GM18520 (cell line): ENCODE data around the gene TBC1D22A.
"Not testable (repeated sequence)": the region's sequence is repeated elsewhere in the genome, so short reads cannot be mapped to it uniquely, and the experiment has no call there.

ENCODE experiments used
- ATAC-seq: cut with Tn5 transposase; IDR thresholded peaks from one replicate; pipeline ENCODE4 v1.9.1; 2021; ENCODE audit not compliant: unreplicated experiment

The TBC1D22A gene

GRCh38 chr22:46967445-46968358 is 205.3 kb downstream of the TBC1D22A start:
- ATAC-seq = no peak

- ATAC-seq = no peak
These were observed 205.9 kb downstream of the TBC1D22A start for GRCh38 chr22:46968359-46968740.

GRCh38 chr22:46968848-46969247 is 206.4 kb downstream of the TBC1D22A start:
- ATAC-seq = no peak

DNA sequence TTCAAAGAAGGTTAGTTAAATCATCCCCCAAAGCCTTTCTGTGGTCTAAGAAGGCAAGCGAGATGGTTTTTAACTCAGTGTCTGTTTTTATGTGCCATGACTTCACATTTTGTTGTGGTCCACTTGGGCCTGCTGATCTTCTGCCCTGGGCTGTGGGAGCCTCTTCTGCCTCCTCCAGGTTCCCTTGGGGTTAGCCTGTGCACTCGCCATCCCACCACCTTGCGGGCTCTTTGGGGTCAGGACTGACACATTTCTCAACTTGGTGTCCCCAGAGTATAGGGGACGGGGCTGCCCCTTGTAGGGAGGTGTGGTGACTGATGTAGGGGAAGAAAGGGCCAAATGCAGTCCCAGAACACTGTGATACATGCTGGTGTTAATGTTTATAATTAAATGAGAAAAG is 207.0 kb downstream of the TBC1D22A start:
- ATAC-seq = peak; percentile 77

- peak; percentile 21 for ATAC-seq
These were observed 207.5 kb downstream of the TBC1D22A start for GRCh38 chr22:46969961-46970360.

- ATAC-seq = no peak
These were observed 208.1 kb downstream of the TBC1D22A start for GRCh38 chr22:46970411-46971098.

GRCh38 chr22:46971099-46971763 is 208.8 kb downstream of the TBC1D22A start:
- ATAC-seq = no peak

GRCh38 chr22:46971764-46972125 is 209.3 kb downstream of the TBC1D22A start:
- no peak for ATAC-seq

DNA sequence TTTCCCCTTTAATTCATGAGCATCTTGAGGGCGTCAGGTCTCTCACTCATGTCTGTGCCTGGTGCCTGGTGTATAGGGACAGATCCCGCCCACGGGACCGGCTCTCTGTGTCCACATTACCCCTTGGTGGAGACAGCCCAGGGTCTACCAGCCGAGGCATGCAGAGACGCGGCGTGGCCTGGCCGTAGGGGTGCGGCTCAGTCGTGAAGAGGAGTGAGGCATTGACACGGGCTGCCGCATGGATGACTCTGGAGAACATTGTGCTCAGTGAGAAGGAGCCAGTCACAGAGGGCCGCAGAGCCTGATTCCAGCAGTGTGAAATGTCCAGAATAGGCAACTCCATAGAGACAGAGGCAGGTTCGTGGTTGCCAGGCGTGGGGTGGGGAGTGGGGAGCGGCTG is 209.8 kb downstream of the TBC1D22A start:
- no peak for ATAC-seq

GRCh38 chr22:46972901-46973831 is 210.7 kb downstream of the TBC1D22A start:
- ATAC-seq = no peak

GRCh38 chr22:46974077-46974476 is 211.6 kb downstream of the TBC1D22A start:
- no peak for ATAC-seq

DNA sequence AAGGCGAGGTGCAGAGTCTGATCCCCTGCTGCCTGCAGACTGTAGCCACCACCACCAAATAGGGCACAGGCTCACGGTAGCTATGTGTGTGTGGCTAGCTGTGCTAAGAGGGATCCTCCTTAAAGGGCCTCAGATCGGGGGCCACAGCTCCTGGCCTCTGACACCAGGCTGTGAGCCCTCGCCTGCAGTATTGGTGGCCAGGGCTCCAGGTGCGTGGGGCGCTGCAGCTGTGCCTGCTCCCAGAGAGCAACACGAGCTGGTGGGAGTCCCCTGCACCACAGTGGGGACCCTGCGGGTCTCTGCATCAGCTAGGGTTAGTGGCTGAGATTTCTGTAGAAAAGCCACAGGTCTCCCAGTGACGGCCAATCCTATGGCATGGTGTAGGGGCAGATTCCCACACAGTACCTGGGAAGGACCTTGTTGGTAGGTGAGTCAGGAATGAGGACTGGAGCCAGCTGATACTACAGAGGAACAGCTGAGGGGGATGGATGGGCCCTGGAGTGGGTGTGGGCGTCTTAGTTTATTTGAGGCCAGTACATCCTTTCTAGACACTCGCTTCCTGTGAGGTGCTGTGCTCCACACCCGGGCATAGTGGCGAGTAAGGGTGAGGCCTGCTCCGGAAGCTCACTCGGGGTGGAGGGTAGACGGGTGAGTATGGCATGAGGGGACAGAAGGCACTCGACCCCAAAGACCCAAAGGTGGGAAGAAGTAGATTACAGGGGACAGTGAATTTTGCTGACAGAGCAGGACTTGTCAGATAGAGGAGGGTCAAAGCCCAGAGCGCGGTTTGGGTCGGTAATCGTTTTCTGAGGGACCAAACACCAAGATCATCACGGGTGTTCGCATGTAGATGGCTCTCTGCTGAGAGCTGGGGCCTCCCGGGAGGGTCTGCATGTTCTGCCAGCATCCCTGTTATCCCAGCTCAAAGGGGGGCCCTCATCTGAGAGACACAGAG is 212.5 kb downstream of the TBC1D22A start:
- no peak for ATAC-seq

DNA sequence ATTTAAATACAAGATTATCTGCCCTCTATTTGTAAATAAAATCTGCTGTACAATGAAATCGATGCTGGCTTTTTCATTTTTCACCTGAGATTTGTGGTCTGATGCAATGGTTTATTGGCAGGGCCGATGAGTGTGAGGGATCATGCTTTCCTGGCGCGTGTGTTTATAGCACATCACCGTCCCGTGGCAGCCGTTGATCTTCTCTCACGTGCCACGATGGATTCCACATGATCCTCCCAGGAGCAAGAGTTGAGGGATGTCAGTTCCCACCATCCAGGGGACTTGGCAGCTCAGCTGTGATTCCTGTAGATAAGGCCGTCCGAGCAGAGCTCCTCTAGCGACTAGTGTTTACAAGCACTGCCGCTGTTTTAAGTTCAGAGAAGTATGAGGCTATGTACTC is 213.7 kb downstream of the TBC1D22A start:
- ATAC-seq = no peak

DNA sequence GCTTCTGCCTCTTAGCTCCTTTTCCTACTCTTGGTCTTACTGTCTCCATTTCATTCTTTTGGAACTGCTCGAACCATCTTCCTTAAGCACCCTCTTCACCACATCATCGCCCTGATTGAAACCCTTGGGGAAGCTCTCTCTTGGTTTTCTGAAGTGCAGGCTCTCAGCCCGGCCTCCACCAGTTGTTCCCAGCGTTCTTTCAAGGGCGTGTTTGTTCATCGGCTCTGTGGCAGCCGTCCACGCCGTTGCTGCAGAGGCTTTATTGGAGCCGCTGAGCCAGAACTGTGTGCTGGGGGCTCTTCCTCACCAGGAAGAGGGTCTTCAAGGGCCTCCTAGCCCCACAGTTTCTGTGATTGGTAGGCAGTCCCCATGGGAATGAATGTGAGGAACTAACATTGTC is 214.1 kb downstream of the TBC1D22A start:
- ATAC-seq = no peak

DNA sequence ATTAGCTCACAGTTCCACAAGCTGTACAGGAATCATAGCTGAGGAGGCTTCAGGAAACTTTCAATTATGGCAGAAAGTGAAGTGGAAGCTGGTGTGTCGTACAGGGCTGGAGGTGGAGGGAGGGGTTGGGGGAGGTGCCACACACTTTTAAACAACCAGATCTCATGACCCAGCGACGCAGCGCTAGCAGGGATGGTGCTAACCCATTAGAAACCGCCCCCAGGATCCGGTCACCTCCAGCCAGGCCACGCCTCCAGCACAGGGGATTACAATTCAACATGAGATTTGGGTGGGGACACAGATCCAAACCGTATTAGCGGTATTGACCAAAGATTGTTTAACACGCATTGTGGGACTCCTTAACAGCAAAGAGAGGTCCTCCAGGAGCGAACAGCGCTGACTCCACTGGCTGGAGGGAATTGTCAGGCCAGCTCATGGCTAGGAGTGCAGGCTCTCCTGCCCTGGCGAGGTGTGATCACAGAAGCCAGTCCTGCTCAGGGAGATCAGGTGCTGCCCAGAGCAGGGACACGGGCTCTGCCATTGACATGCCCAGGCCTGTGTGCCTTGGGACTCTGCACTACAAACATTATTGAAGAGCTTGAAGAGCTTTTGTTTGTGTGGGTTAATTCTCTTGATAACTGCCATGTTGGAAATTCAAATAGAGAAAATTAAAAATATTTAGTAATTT is 215.3 kb downstream of the TBC1D22A start:
- no peak for ATAC-seq

DNA sequence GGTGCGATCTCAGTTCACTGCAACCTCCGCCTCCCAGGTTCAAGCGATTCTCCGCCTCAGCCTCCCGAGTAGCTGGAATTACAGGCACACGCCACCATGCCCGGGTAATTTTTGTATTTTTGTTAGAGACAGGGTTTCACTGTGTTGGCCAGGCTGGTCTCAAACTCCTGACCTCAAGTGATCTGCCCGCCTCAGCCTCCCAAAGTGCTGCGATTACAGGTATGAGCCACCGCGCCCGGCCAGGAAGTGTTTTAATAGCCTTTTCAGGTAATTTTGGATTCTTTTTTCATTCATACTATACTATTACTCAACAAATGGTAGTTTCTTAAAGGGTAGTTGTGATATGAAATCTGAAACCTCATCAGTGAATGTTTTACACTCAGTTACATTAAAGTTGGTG is 216.2 kb downstream of the TBC1D22A start:
- not testable (repeated sequence) for ATAC-seq

DNA sequence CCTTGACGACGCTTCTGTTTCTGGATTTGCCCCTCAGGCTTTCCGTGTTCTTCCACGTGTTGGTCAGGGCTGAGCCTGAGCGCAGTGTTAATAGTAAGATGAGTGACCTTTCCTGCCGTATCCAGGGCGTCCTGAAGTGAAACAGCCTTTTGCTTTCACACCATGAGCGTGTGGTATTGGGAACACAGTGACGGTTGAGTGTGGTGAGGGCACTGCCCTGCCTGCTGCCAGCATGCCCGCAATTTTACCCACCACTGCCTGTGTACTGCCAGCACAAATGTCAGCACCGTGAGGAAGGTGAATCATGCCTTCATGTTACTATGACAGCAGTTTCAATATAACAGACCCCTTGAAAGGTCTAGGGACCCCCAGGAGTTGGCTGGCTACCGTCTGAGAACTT is 217.1 kb downstream of the TBC1D22A start:
- no peak for ATAC-seq

- ATAC-seq = no peak
These were observed 217.9 kb downstream of the TBC1D22A start for GRCh38 chr22:46980392-46980791.

- ATAC-seq = no peak
These were observed 220.2 kb downstream of the TBC1D22A start for GRCh38 chr22:46982635-46983034.
